ENCODE results near the gene KCTD16.

Gene KCTD16

GRCh38 chr5:144328980-144329379, 158.3 kb downstream of the KCTD16 start:
- H3K27ac ChIP-seq = no peak overlapping the region
- no peak for TF ChIP-seq ZFX (IDR thresholded peaks at IDR 0.05; ENCODE audit: borderline replicate concordance)
- no peak for TF ChIP-seq CTCF (IDR thresholded peaks at IDR 0.05)

- H3K27ac ChIP-seq = no peak overlapping the region
- no peak for TF ChIP-seq ZFX (IDR thresholded peaks at IDR 0.05; ENCODE audit: borderline replicate concordance)
- no peak for TF ChIP-seq CTCF (IDR thresholded peaks at IDR 0.05)
These were observed 159.0 kb downstream of the KCTD16 start for GRCh38 chr5:144329681-144330080.

GRCh38 chr5:144331361-144331760, 160.7 kb downstream of the KCTD16 start:
- TF ChIP-seq ZFX (IDR thresholded peaks at IDR 0.05; ENCODE audit: borderline replicate concordance) (no peak), CTCF (IDR thresholded peaks at IDR 0.05) (no peak)
- no peak overlapping the region for H3K27ac ChIP-seq

DNA sequence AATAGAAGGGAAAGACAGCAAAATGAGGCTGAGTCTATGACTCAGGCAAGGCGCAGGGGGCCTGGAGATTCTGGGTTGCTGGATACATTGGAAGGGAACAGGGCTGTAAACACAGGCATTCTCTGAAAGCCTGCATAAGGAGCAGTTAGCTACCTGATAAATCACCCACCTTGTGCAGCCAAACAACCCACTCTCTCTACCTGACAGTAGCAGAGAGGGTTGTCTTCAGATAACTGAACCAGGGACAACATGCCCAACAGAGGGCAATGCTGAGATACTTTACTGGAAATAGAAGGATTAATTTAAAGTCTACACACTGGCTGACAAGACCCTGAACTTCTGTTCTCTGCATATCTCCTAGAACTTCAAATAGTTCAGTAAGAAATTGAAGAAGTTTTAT, 161.6 kb downstream of the KCTD16 start:
- peak; percentile 34 for TF ChIP-seq CTCF (IDR thresholded peaks at IDR 0.05)
- no peak for TF ChIP-seq ZFX (IDR thresholded peaks at IDR 0.05; ENCODE audit: borderline replicate concordance)

DNA sequence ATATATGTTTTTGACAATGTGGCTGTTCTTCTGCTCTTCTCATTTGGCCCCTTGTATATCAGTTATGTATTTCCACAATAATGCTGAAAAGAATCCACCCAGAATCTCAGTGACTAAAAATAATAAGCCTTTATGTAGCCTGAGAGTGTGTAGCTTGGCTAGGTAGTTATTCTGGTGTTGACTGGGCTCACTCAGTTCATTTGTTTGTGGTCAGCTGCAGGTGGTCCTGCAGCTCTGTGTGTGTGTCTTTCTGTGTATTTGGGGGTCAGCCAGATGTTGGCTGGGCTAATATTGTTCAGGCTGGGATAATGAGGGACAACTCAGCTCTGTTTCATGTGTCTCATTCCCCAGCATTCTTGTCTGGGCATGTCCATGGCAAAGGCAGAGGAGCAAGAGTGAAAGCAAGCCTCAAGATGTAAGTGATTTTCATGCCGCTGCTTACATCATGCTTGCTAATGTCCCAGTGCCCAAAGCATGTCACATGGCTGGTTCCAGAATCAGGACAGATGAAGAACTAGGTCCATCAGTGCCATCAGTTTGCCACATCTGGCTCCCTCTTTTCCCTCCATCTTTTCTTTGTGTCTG, 162.8 kb downstream of the KCTD16 start:
- TF ChIP-seq ZFX (IDR thresholded peaks at IDR 0.05; ENCODE audit: borderline replicate concordance) (no peak), CTCF (IDR thresholded peaks at IDR 0.05) (no peak)
- no peak overlapping the region for H3K27ac ChIP-seq

More for the DNA sequence above, 161.6 kb downstream of the KCTD16 start:
- H3K27ac ChIP-seq = no peak overlapping the region

GRCh38 chr5:144335561-144335960, 164.9 kb downstream of the KCTD16 start:
- H3K27ac ChIP-seq = no peak overlapping the region
- no peak for TF ChIP-seq CTCF (IDR thresholded peaks at IDR 0.05)
- TF ChIP-seq ZFX (IDR thresholded peaks at IDR 0.05; ENCODE audit: borderline replicate concordance) = no peak

GRCh38 chr5:144336191-144336961, 165.7 kb downstream of the KCTD16 start:
- no peak overlapping the region for H3K27ac ChIP-seq
- TF ChIP-seq CTCF (IDR thresholded peaks at IDR 0.05) (no peak), ZFX (IDR thresholded peaks at IDR 0.05; ENCODE audit: borderline replicate concordance) (no peak)
